HG03135 (cell line): Measurements from ENCODE around the gene CECR2.

Source experiments
- ATAC-seq: cut with Tn5 transposase; IDR thresholded peaks from one replicate; pipeline ENCODE4 v1.9.1; 2021; ENCODE audit warnings: mild to moderate bottlenecking, moderate library complexity; ENCODE audit not compliant: unreplicated experiment

CECR2 gene

GRCh38 chr22:17444204-17444504, 74.9 kb downstream of the CECR2 start:
- ATAC-seq: no peak

- no peak for ATAC-seq
Measured at GRCh38 chr22:17446698-17447097, 77.4 kb downstream of the CECR2 start.

- ATAC-seq: no peak
Measured at GRCh38 chr22:17451316-17451715, 82.1 kb downstream of the CECR2 start.

GRCh38 chr22:17460895-17461294, 91.6 kb downstream of the CECR2 start:
- no peak for ATAC-seq

- no peak for ATAC-seq
Measured at GRCh38 chr22:17470880-17471500, 101.7 kb downstream of the CECR2 start.

GRCh38 chr22:17471886-17472535, 102.8 kb downstream of the CECR2 start:
- ATAC-seq: no peak

GRCh38 chr22:17472932-17473331, 103.7 kb downstream of the CECR2 start:
- ATAC-seq: no peak

- no peak for ATAC-seq
Measured at GRCh38 chr22:17475318-17476230, 106.3 kb downstream of the CECR2 start.

- ATAC-seq: no peak
Measured at GRCh38 chr22:17476838-17477237, 107.6 kb downstream of the CECR2 start.

GRCh38 chr22:17477391-17477833, 108.2 kb downstream of the CECR2 start:
- no peak for ATAC-seq

GRCh38 chr22:17479135-17479534, 109.9 kb downstream of the CECR2 start:
- ATAC-seq: no peak

- ATAC-seq: no peak
Measured at GRCh38 chr22:17481424-17481823, 112.2 kb downstream of the CECR2 start.

- ATAC-seq: no peak
Measured at GRCh38 chr22:17483688-17484372, 114.6 kb downstream of the CECR2 start.

- no peak for ATAC-seq
Measured at GRCh38 chr22:17484608-17485007, 115.3 kb downstream of the CECR2 start.

GRCh38 chr22:17486313-17486712, 117.1 kb downstream of the CECR2 start:
- ATAC-seq: no peak

- ATAC-seq: no peak
Measured at GRCh38 chr22:17486719-17487118, 117.5 kb downstream of the CECR2 start.

GRCh38 chr22:17489101-17489500, 119.8 kb downstream of the CECR2 start:
- ATAC-seq: no peak

GRCh38 chr22:17491090-17491640, 121.9 kb downstream of the CECR2 start:
- ATAC-seq: no peak

- ATAC-seq: no peak
Measured at GRCh38 chr22:17492247-17492646, 123.0 kb downstream of the CECR2 start.

GRCh38 chr22:17493419-17493981, 124.2 kb downstream of the CECR2 start:
- no peak for ATAC-seq

- no peak for ATAC-seq
Measured at GRCh38 chr22:17496841-17497240, 127.6 kb downstream of the CECR2 start.
